HG03108 (cell line): Measurements from ENCODE around the gene TADA2A.
A peak's percentile ranks its signal among the peaks of the same experiment; 100 is the strongest.
"Not testable (repeated sequence)": the region's sequence is repeated elsewhere in the genome, so short reads cannot be mapped to it uniquely, and the experiment has no call there.

Experiments used
- ATAC-seq: cut with Tn5 transposase; IDR thresholded peaks from one replicate; pipeline ENCODE4 v1.9.1; 2021; ENCODE audit warnings: moderate library complexity; ENCODE audit not compliant: unreplicated experiment

The TADA2A gene

DNA sequence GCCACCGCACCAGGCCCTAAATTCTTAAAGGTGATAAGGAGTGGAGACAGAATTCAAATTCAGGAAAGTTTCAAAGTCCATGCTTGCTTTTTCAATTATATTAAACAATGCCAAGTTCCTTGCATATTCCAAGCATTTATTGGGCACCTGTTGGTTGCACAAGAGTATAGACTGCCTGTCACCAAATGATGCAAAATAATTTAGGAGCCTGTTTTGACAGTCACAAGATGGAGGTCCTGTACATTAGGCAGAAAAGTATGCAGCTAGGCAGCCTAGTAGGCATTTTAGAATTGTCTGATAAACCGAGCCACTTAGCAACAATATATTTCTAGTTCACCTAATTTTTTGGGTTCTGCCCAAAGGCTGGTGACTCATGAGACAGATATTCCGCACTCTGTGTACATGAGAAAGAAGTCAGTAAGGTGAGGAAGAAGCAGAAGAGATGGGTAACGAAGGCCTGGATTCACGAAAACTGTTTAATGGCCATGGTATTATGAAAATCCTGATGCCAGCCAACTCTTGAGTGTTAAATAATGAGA is 7.4 kb upstream of the TADA2A start:
- no peak for ATAC-seq

DNA sequence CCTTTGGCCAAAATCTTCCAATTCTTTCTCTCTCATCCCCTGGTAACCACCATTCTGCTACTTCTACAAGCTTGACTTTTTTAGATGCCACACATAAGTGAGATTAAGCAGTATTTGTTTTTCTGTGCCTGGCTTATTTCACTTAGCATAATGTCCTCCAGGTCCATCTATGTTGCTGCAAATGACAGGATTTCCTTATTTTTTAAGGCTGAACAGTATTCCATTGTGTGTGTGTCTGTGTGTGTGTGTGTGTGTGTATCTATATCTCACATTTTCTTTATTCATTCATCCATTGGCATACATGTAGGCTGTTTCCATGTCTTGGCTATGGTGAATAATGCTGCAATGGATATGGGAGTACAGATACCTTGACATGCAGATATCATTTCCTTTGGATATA is 6.2 kb upstream of the TADA2A start:
- no peak for ATAC-seq

DNA sequence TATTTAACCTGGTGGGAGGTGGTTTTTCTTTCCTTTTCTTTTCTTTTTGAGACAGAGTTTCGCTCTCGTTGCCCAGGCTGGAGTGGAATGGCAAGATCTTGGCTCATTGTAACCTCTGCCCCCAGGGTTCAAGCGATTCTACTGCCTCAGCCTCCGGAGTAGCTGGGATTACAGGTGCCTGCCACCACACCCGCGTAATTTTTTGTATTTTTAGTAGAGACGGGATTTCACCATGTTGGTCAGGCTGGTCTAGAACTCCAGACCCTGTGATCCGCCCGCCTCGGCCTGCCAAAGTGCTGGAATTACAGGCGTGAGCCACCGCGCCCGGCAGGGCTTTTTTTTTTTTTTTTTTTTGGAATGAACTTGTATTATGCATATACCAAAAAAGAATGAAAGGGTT is 1.2 kb upstream of the TADA2A start:
- not testable (repeated sequence) for ATAC-seq

DNA sequence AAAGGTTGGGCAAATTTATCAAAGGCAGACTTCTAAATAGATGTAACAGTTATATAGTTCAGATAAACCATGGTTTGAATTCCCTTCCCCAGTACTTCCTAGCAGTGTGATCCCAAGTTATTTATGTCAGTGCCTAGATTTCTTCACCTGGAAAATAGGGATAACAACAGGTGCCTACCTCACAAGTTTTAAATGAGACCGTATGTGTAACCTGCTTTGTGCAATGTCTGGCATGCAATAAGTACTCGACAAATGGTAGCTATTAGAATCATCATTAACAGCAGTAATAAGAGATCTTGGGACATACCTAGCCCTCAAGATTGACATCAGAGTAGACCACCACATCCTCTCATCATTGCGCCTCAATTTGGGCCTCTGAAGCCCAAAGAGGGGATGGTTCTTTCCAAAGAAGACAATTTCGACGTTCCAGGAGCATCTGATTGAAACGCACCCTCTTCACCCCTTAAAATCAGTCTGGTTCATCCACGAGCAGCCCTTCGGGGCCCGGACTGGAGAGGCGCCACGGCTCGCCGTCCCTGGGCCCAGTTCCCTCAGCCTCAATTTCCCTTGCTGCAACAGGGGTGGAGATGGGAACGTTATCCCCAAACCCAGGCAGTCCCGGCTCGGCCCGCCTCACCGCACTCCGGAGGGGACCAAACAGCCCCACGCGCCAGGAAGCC is 591 bp upstream of the TADA2A start:
- ATAC-seq: peak; percentile 20

GRCh38 chr17:37408145-37408479 is 1.4 kb downstream of the TADA2A start:
- not testable (repeated sequence) for ATAC-seq

DNA sequence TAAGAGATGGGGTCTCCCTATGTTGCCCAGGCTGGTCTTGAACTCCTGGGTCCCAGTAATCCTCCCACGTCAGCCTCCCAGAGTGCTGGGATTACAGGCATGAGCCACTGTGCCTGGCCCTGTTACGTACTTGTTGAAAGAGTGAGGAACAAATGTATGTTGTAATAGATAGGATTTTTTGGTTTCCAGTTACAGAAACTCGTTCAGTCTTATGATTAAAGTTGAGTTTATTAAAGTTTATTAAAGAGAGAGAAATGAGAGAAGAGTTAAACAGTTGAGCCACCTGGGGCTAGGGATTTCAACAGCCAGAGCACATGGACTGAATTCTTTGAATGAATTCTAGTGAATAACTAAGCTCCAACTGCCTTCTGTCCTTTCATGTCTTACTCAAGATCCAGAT is 3.7 kb downstream of the TADA2A start:
- ATAC-seq: no peak

- ATAC-seq: no peak
Measured at GRCh38 chr17:37413875-37414519, 7.3 kb downstream of the TADA2A start.

DNA sequence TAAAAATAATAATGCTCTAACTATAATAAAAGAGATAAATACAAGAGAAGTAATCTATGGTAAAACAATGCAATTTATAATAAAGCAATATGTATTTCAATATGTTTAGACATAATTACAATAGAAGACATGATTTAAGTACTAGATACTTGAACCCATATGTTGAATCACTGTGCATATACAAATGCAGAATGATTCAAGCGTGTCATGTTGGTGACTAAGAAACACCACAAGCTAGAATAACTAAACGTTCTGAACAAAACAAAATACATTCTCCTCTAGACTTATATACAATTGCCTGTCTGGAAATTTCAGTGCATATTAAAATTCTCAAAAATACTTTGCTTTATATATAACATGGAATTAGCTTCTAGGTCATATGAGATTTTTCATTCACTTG is 11.2 kb downstream of the TADA2A start:
- ATAC-seq: no peak

- ATAC-seq: no peak
Measured at GRCh38 chr17:37422971-37423625, 16.4 kb downstream of the TADA2A start.

- ATAC-seq: no peak
Measured at GRCh38 chr17:37425268-37425667, 18.6 kb downstream of the TADA2A start.

GRCh38 chr17:37429039-37429438 is 22.4 kb downstream of the TADA2A start:
- ATAC-seq: no peak

DNA sequence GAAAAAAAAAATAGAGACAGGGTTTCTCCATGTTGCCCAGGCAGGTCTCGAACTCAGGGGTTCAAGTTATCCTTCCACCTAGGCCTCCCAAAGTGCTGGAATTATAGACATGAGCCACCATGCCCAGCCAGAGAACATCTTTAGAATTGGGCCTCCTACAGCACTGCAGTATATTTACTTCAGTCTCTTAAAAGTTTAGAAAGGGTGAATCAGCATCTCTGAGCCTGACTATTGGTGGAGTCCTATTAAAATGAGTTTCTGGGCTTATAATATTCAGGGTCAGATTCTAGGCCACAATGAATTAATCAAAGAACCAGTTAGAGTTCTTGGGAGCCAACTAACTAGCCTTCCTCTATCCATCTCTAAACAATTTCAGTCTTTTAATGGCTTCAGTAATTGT is 22.8 kb downstream of the TADA2A start:
- no peak for ATAC-seq

DNA sequence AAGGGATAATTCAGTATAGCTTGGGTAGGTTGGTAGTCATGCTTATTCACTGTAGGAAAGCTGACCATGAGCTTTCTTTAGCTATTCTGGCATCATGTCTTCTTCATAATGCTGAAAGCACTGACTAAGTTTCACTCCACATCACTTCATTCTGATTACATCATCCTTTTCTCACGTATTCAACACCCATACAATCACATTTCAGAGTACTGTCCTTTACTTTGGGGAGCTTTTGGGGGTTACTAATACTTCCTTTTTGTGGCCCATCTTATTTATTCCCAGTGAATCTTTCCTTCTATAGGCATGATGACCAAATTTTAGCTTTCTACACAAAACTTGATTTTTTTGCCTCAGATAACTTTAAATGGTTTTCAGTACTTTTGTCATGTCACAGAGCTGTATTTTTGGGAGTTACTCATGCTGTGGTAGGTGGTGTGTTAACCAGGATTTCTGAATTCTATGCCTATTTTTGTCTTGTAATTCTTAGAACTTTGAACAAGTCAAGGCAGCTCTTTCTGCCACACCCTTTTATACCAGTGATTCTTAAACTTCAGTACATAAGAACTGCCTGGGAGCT is 23.5 kb downstream of the TADA2A start:
- no peak for ATAC-seq

- ATAC-seq: no peak
Measured at GRCh38 chr17:37432671-37433070, 26.0 kb downstream of the TADA2A start.

- ATAC-seq: no peak
Measured at GRCh38 chr17:37438141-37438540, 31.5 kb downstream of the TADA2A start.

GRCh38 chr17:37440424-37440823 is 33.7 kb downstream of the TADA2A start:
- ATAC-seq: no peak

- not testable (repeated sequence) for ATAC-seq
Measured at GRCh38 chr17:37441369-37442014, 34.8 kb downstream of the TADA2A start.

DNA sequence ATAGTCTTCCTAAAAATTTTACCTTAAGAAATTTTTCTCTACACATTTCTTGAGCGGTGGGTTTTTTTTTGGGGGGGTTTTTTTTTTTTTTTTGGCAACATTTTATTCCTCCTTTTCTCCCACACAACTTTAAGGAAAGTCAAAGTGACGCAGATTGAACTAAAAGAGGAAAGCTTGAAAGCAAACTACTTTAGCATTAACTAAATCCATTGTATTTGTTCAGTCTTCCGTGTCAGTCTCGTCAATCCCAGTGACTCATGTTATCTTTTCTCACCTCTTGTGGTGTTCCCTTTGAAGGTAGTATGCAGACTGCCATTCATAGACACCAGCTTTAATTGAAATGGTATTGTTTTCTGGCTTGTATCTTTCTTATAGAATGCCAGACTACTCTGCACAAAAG is 39.3 kb downstream of the TADA2A start:
- no peak for ATAC-seq

- no peak for ATAC-seq
Measured at GRCh38 chr17:37447641-37448040, 41.0 kb downstream of the TADA2A start.

DNA sequence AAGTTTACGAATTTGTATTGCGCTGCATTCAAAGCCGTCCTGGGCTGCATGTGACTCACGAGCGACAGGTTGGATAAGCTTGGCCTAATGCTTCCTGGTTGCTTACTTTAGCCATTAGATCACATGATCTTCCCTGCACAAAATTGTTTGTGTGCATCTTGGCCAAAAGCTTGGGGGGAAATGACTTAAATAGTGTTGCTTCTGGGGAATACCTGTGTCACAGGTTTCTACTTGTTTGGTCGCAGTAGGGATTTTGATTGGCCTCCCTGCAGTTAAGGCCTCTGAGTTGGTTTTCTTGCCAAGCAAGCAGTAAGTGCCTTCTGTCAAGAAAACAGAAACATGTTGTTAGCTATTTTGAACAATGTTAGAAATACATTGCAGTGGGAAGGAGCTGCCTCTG is 43.4 kb downstream of the TADA2A start:
- ATAC-seq: no peak

- not testable (repeated sequence) for ATAC-seq
Measured at GRCh38 chr17:37457801-37458200, 51.1 kb downstream of the TADA2A start.
